Fibroblast of gingiva (primary cell): ENCODE data around the gene SLC18A3.
A peak's percentile ranks its signal among the peaks of the same experiment; 100 is the strongest.

Source experiments
- DNase-seq: peaks from one replicate; pipeline ENCODE4 v3.0.0-alpha.2; 2011; ENCODE audit warnings: low read depth

SLC18A3 gene

DNA sequence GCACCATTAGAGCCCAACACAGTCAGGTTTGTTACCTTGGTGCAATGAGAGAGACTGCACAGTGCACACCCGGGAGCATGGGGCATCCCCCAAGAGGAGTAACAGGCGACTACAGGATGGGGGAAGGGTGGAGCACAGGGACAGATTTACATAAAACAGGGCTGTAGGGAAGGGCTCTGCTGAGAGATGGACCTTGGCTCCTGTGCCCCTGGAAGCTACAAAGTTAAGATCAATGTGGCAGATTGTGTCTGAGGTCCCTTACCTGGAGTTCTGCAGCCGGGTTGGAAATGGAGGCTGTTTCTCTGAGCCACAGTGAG, 13.7 kb upstream of the SLC18A3 start:
- DNase-seq, result no peak

- no peak for DNase-seq
These were observed 13.3 kb upstream of the SLC18A3 start for GRCh38 chr10:49596836-49597235.

- DNase-seq, result no peak
These were observed 12.5 kb upstream of the SLC18A3 start for GRCh38 chr10:49597426-49598163.

GRCh38 chr10:49598164-49598856, 11.8 kb upstream of the SLC18A3 start:
- DNase-seq, result no peak

- no peak for DNase-seq
These were observed 11.1 kb upstream of the SLC18A3 start for GRCh38 chr10:49598986-49599385.

DNA sequence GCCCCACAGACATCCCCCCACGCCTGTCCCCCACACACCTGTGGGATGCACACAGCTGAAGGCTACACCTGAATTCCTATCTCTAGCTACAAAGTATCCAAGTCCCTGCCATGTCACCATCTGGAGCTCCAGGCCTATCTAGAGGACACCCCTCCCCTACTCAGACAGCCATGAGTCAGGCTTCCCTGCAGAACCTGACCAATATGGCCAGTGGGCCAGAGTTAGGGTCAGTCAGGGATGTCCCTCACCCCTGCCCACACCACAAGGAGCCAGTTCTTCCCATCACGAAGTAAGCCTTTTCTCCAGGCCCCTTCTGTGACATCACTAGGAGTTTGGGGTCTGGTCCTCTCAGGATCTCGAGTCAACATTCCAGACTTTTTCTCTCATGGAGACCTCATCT, 10.6 kb upstream of the SLC18A3 start:
- no peak for DNase-seq

DNA sequence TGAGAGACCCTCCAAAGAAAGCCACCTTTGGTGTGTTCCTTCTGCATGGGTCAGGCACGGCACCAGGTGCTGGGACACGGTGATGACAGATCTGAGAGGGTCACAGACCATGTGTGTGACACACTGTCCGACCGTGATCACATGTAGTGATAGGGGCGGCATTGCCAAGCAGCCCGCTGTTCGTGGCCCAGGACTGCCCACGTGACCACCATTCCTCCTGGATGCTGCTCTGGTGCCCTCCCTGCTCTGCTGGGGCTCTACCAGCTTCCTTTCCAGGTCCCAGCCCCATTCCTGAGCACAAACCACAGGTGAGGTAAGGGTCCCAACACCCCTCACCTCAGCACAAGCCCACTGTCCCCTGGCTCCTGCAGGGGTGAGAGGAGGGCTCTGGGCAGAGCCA, 10.1 kb upstream of the SLC18A3 start:
- no peak for DNase-seq

- DNase-seq, result no peak
These were observed 9.2 kb upstream of the SLC18A3 start for GRCh38 chr10:49600781-49601400.

DNA sequence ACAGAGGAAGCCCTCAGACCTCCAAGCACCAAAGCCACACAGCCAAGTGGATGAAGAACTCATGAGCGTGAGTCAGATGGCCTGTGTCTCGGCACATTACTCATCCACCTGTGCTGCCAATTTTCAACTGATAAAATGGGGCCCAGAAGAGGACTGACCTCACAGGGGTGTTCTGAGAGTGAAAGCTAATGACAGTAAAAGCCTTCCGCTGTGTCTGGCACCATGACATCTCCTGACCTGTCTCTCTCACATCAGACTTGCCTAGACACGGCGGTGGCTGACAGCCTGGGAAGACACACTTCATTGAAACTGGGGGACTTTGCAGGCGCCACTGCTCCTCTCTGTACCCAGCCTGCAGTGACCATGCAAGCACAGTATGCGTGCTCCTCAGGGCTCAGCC, 8.3 kb upstream of the SLC18A3 start:
- no peak for DNase-seq

DNA sequence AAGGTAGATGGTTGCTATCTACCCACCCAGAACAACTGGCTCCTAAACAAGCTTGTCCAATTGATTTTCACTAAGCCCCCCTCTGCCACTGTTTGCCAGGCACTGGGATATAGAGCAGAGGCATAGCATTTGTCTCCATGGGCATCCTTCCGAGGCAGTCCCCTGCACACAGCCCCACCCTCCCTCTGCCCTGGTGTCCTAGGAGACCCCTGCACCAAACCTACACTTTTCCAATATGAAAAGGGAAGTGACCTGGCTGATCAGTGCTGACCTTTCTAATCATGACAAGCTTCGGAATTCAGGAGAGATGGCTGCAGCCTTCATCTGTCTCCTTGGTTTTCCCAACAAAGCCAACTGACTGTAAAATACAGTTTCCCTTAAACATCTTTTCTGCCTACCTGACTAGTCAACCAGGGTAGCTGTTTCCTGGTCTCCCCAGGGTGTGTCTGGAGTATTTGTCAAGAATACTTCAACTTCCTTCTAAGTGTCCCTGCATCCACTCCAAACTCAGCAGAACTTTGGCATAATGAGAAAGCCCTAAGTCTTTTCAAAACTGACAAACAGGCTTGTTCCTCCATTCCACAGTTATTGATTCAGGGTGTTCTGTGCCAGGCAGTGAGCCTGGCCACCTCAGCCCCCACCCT, 7.6 kb upstream of the SLC18A3 start:
- no peak for DNase-seq

- no peak for DNase-seq
These were observed 4.7 kb upstream of the SLC18A3 start for GRCh38 chr10:49605216-49605938.

DNA sequence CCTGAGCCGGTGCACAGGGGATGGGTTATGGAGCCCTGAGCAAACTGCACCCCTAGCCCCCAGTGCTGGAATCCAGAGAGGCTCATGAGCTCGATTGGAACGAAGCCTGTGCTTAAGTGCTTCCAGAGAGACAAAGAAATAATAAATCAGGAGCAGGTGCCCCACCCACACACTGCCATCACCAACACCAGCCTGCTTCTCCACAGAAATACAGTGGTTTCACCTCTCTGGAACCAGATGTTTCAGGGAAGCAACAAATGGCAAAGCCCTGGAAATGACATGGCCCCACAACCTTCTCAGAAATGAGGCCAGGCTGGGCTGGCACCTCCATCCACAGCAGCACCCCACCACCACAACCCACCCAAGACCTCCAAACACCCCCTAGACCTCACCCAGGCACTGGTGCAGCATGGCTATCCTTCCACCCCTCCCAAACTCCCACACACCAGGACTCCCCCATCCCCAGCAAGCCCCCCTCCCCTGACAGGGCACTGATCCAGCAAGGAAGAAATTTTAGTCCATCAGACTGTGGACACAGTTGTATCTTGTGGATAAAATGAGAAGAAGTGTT, 4.1 kb upstream of the SLC18A3 start:
- no peak for DNase-seq

DNA sequence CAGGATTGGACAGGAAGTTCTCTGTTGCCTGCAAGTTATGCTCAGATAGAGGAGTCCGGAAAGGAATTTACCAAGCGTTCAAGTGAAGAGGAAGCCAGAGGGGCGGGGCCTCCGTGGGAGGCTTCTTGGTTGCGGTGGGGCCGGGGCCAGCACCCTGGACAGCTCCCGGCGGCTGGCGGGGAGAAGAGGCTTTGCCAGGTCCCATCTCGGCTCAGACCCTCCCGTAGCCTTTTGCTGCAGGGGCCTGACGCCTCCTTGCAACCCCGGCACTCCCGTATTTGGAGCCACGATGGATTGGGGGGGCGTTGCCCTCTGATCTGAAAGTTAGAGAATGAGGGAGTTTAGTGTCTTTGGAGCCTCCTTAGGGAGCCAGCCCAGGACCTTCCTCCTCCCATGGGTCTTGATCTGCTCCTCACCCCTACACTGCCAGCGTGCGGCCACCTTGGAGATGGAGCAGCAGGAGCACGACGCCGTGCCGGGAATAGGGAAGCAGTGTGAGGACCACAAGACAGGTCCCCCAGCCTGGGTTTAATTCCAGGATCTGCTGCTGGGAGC, 3.1 kb upstream of the SLC18A3 start:
- DNase-seq, result peak; percentile 42

- no peak for DNase-seq
These were observed 1.7 kb upstream of the SLC18A3 start for GRCh38 chr10:49608166-49609005.

GRCh38 chr10:49609006-49609282, 1.2 kb upstream of the SLC18A3 start:
- DNase-seq, result no peak

DNA sequence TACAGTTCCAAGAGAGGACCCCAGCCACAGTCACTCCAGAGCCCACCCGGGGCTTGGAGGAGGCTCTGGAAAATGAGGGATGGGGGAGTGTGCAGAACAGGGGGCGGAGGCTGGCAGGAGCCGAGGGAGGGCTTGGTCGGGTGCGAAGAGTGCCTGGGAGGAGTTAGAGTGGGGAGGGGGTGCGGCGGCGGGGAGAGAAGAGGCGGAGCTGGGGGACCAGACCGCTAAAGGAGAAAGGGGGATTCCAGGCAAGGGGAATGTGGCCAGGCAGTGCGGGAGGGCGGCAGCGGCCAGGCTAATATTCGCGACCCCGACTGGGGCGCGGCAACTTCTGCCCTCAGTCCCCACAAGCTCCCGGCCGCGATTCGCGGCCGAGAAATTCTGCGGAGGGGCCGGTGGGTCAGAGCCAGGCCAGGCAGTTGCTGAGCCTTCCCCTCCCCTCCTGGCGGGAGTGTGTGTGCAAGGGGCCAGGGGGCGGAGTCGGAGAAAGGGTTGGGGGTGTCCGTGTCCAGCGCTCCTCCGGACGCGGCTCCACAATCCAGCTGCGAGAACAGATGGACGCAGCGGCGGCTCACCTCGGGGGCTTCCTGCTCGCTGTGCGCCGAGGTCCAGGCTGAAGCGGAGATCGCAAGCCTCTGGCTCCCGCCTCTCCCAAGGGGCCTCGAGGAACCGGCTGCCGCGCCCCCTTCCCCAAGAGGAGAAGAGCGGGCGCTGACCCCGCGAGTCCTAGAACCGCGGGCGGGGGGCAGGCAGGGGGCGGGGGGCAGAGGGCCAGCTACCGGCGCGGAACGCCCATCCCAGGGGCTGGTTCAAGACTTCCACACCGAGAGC, 612 bp upstream of the SLC18A3 start:
- DNase-seq, result no peak

GRCh38 chr10:49610458-49611165, 502 bp downstream of the SLC18A3 start:
- DNase-seq, result no peak

- DNase-seq, result no peak
These were observed 1.2 kb downstream of the SLC18A3 start for GRCh38 chr10:49611166-49611815.
